ENCODE results near the gene MYO15A.

GRCh38 chr17:18084256-18084655 is 24.3 kb upstream of the MYO15A start:
- TF ChIP-seq CTCF (IDR thresholded peaks at IDR 0.05; ENCODE audit: poor library complexity) (no peak), EZH2phosphoT487 (IDR thresholded peaks at IDR 0.05; ENCODE audit: low read depth, severe bottlenecking, unreplicated experiment) (no peak), EZH2 (IDR thresholded peaks at IDR 0.05; ENCODE audit: borderline replicate concordance) (no peak)

All from hepatocyte (in vitro differentiated cells).